Type B pancreatic cell (in vitro differentiated cells): ENCODE measurements around the gene SLC16A12. TPM values are rescaled to one million over a fixed set of nuclear protein-coding genes. Genes with fewer than 3 reads are reported as not detected.
"Not testable (repeated sequence)": the region's sequence is repeated elsewhere in the genome, so short reads cannot be mapped to it uniquely, and the experiment has no call there.

Experiments used
- DNase-seq: peaks from one replicate; pipeline ENCODE4 v3.0.0; 2021; ENCODE audit warnings: mixed read lengths; ENCODE audit not compliant: unreplicated experiment; ENCODE audit errors: extremely low spot score
- H3K27ac Mint-ChIP-seq: 2 replicates; pipeline ENCODE4 v1.8.0; 2021; ENCODE audit warnings: mild to moderate bottlenecking, mixed read lengths
- H3K27me3 Mint-ChIP-seq: 2 replicates; pipeline ENCODE4 v1.8.0; 2021; ENCODE audit warnings: mixed read lengths
- H3K36me3 Mint-ChIP-seq: 2 replicates; pipeline ENCODE4 v1.8.0; 2021; ENCODE audit warnings: mixed read lengths
- H3K4me1 Mint-ChIP-seq: one replicate; pipeline ENCODE4 v1.8.0; 2021; ENCODE audit warnings: mixed read lengths; ENCODE audit not compliant: unreplicated experiment
- H3K4me3 Mint-ChIP-seq: 2 replicates; pipeline ENCODE4 v1.8.0; 2021; ENCODE audit warnings: mild to moderate bottlenecking, mixed read lengths
- H3K9me3 Mint-ChIP-seq: 2 replicates; pipeline ENCODE4 v1.8.0; 2021; ENCODE audit warnings: mixed read lengths
- total RNA-seq: library from RNA; stranded (reverse); gene quantifications from 2 replicates; pipeline ENCODE4 v1.2.1, GENCODE V29; 2021; ENCODE audit warnings: low replicate concordance
- TF ChIP-seq, protein P1 (sequence below): fragments of 200-600 bp; sonication (generic); conservative IDR thresholded peaks from 2 replicates; pipeline ENCODE4 v1.5.0; 2021; ENCODE audit warnings: antibody characterized with exemption, mild to moderate bottlenecking

Gene SLC16A12
- total RNA-seq, 1 donor from 2014 or later: 3.7 TPM

DNA sequence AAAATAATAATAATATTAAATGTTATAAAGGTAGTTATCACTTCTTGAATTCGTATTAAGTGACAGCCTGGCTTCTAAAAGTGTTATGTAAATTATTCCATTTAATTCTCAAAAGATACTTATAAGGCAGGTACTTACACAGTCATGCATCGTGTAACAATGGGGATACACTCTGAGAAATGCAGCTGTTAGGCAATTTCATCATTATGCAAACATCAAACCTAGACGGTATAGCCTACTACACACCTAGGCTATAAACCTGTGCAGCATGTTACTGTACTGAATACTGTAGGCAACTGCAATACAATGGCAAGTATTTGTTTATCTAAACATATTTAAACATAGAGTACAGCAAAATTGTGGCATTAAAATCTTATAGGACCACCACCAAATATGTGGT is 141.5 kb downstream of the SLC16A12 start:
- H3K27me3 Mint-ChIP-seq: no peaks in the 10 kb centered on the region
- TF ChIP-seq, protein P1, sequence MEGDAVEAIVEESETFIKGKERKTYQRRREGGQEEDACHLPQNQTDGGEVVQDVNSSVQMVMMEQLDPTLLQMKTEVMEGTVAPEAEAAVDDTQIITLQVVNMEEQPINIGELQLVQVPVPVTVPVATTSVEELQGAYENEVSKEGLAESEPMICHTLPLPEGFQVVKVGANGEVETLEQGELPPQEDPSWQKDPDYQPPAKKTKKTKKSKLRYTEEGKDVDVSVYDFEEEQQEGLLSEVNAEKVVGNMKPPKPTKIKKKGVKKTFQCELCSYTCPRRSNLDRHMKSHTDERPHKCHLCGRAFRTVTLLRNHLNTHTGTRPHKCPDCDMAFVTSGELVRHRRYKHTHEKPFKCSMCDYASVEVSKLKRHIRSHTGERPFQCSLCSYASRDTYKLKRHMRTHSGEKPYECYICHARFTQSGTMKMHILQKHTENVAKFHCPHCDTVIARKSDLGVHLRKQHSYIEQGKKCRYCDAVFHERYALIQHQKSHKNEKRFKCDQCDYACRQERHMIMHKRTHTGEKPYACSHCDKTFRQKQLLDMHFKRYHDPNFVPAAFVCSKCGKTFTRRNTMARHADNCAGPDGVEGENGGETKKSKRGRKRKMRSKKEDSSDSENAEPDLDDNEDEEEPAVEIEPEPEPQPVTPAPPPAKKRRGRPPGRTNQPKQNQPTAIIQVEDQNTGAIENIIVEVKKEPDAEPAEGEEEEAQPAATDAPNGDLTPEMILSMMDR: no peak
- peaks cover 19% of the 10 kb centered on the region for H3K4me1 Mint-ChIP-seq
- no peak overlapping the region for H3K27ac Mint-ChIP-seq
- no peak for DNase-seq
- no peaks in the 10 kb centered on the region for H3K9me3 Mint-ChIP-seq
- H3K4me3 Mint-ChIP-seq: no peak overlapping the region
- H3K36me3 Mint-ChIP-seq: no peaks in the 10 kb centered on the region

DNA sequence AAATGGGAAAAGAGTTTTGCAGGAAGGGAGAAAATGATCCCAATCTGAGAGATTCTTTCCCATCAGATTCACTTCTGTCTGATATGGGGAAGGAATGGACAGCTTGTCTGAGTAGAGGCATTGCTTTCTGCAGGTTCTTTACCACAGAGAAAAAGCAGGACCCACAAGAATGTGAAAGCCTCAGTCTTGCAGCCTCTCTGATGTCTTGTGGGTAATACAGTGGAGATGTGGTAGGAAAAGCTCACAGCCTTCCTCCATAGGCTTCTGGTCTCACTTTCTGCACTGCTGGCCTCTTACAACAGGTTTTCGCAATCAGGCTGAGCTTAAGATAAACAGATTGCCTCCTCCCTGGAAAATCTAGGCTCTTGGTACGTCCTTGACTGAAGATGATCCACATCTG is 142.4 kb downstream of the SLC16A12 start:
- peaks cover 18% of the 10 kb centered on the region for H3K4me1 Mint-ChIP-seq
- TF ChIP-seq, protein P1: no peak
- H3K36me3 Mint-ChIP-seq: no peaks in the 10 kb centered on the region
- peak overlapping the region; percentile 88 for H3K4me3 Mint-ChIP-seq
- peak overlapping the region; percentile 75 for H3K27ac Mint-ChIP-seq
- no peaks in the 10 kb centered on the region for H3K27me3 Mint-ChIP-seq
- H3K9me3 Mint-ChIP-seq: no peaks in the 10 kb centered on the region
- DNase-seq: no peak

DNA sequence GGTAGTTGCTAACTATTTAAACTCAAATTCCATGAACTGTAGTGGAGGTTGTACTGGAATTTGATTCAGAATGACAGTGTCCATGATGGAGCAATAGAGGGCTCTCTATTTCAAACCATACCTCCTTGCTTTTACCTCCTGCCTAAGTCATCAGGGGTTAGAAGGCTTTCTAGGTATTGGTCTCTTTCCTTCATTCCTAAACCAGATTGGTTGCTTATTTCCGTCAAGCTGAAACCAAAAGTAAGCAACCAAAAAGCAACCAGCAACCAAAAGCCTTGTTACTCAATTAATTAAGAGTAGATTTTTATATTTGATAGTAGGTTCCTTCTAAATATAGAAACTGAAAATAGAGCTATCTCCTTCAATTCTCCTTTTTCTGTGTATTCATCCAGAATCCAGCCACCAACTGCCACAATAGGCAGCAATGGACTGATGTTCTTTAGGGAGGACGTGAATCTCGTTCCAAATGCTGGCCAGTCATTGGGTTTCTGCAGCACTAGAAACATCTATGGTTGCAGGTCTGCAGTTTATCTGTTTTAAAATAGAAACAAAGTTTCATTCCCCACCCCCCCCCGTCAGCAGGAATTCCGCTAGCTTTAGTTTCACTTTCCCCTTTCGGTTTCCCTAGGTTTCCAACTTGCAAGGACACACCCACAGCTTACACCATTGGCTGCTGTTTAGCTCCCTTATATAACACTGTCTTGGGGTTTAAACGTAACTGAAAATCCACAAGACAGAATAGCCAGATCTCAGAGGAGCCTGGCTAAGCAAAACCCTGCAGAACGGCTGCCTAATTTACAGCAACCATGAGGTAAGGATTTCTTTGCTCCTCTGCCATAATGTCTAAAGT is 143.3 kb downstream of the SLC16A12 start, which contains the start of gene IFIT1:
TSS of gene IFIT1 (plus strand) at position 717 of the 850 bp plus-strand sequence. CDS start at position 807, 90 bp downstream.
- Mint-ChIP-seq H3K36me3 (no peaks in the 10 kb centered on the region), H3K9me3 (no peaks in the 10 kb centered on the region), H3K27ac (peak within 1 kb of the TSS; percentile 75), H3K27me3 (no peaks in the 10 kb centered on the region), H3K4me1 (peaks cover 16% of the 10 kb centered on the region), H3K4me3 (peak within 1 kb of the TSS; percentile 88)
- TF ChIP-seq, protein P1: no peak
- no peak for DNase-seq

DNA sequence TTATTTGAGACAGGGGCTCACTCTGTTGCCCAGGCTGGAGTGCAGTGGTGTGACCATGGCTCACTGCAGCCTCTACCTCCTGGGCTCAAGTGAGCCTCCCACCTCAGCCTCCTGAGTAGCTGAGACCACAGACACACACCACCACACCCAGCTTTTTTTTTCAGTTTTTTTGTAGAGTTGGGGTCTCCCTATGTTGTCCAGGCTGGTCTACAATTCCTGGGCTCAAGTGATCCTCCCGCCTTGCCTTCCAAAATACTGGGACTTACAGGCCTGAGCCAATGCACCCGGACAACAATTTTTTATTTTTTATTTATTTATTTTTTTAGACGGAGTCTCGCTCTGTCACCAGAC is 144.2 kb downstream of the SLC16A12 start:
- H3K27ac Mint-ChIP-seq, H3K4me3 Mint-ChIP-seq, H3K36me3 Mint-ChIP-seq, DNase-seq, H3K27me3 Mint-ChIP-seq, H3K9me3 Mint-ChIP-seq: not testable (repeated sequence)
- peaks cover 16% of the 10 kb centered on the region for H3K4me1 Mint-ChIP-seq

DNA sequence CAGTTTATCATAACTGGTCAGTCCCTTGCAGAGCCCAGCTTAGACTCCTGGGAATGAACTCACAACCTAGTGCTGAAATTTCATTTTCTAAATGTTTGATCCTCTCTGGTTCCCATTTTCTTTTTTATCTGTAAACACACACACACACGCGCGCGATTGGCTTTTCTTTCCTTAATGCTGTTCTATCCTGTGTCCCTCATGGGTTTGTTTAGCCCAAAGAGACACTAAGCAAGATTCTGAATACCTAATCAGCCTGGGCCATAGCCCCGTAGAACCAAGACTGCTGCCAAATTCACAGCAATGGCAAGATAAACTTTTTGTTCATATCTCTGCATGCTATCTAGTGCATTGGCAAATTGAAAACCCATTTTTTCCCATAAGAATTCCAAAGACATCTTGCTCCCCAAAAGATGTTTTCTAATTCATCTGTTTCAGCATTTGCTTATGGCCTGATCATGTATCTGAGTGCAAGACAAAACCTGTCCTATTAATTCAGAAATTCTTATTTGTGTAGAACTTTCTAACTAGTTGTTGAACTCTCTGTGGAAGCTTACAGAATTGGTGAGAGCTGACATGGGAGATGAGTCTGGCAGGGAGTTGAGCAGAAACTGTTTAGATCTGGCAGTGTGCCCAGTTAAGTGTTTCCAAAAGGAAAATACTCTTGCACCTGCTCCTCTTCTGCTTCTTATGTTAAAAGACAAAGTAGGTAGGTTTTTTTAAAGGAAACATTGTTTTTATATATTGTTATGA is 144.7 kb downstream of the SLC16A12 start:
- H3K27me3 Mint-ChIP-seq: no peaks in the 10 kb centered on the region
- H3K36me3 Mint-ChIP-seq: no peaks in the 10 kb centered on the region
- H3K4me3 Mint-ChIP-seq: no peak overlapping the region
- no peak for DNase-seq
- no peak overlapping the region for H3K27ac Mint-ChIP-seq
- peaks cover 16% of the 10 kb centered on the region for H3K4me1 Mint-ChIP-seq
- TF ChIP-seq, protein P1: no peak
- no peaks in the 10 kb centered on the region for H3K9me3 Mint-ChIP-seq

DNA sequence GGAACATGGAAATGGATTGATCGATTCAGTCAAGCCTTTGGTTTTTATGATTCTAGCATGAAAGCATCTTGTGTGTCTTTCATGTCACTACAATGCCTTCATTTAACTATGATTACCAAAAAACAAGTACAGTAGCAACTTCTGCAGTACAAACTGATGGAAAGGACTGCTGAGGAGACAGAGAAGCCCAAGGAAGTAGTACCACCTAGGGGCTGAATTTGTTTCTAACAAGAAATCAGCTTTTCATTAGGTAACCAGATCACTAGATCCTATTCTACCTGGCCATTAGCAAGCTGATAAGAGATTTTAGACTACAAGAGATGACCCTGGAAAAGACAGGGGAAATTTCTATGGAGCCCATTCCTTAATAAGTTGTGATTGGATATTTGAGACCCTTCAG is 146.1 kb downstream of the SLC16A12 start:
- TF ChIP-seq, protein P1: peak; percentile 57
- no peaks in the 10 kb centered on the region for H3K36me3 Mint-ChIP-seq
- no peaks in the 10 kb centered on the region for H3K27me3 Mint-ChIP-seq
- no peak overlapping the region for H3K4me3 Mint-ChIP-seq
- H3K27ac Mint-ChIP-seq: no peak overlapping the region
- no peaks in the 10 kb centered on the region for H3K9me3 Mint-ChIP-seq
- no peak for DNase-seq
- H3K4me1 Mint-ChIP-seq: peaks cover 16% of the 10 kb centered on the region
